HuH-7 (cell line): Measurements from ENCODE around the gene ZNF362.
"Not testable (repeated sequence)": the region's sequence is repeated elsewhere in the genome, so short reads cannot be mapped to it uniquely, and the experiment has no call there.

Source experiments
- DNase-seq: peaks from one replicate; pipeline ENCODE4 v3.0.0; 2011; ENCODE audit warnings: low spot score

ZNF362 gene

DNA sequence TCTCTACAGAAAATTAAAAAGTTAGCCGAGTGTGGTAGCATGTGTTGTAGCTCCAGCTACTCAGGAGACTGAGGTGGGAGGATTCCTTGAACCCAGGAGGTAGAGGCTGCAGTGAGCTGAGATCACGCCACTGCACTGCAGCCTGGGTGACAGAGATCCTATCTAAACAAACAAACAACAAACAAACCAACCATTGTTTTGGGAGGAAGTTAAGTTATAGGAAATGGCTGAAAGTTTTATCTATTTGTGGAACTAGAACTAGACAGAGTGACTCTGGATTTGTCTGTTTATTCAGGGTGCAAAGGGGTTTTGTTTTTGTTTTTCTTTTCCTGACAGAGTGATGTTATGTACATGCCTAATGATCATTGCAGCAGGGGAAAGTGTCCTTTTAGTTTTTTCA is 31.0 kb downstream of the ZNF362 start:
- DNase-seq, result no peak

GRCh38 chr1:33288976-33289857 is 32.9 kb downstream of the ZNF362 start:
- DNase-seq, result no peak

DNA sequence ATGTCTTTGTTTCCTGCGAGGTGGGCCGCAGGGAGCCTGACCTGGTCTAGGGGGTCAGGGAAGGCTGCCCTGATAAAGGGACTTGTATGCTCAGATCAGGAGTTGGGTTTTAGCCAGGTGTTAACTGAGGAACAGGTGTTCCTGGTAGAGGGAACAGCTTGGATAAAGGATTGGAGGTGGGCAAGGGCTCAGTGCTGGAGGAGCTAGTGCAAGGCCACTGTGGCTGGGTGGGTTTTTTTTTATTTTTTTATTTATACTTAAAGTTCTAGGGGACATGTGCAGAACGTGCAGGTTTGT is 33.5 kb downstream of the ZNF362 start:
- no peak for DNase-seq

GRCh38 chr1:33290615-33291014 is 34.3 kb downstream of the ZNF362 start:
- DNase-seq, result not testable (repeated sequence)

GRCh38 chr1:33292726-33293340 is 36.5 kb downstream of the ZNF362 start:
- DNase-seq, result no peak

GRCh38 chr1:33294071-33295010 is 38.0 kb downstream of the ZNF362 start:
- DNase-seq, result no peak

DNA sequence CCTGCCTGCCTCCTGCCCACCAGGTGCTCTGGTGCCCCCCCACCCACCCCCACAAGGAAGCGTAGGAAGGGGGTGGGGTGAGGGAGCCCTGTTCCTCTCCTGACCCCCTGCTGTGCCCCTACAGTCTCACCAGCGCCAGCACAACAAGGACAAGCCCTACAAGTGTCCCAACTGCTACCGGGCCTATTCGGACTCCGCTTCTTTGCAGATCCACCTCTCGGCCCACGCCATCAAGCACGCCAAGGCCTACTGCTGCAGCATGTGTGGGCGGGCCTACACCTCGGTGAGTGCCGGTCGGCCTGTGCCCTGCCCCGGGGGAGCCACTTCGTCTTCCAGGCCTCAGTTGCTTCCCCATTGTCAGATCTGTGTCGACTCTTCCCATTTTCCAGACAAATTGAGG is 38.7 kb downstream of the ZNF362 start:
- no peak for DNase-seq

GRCh38 chr1:33295450-33296081 is 39.3 kb downstream of the ZNF362 start:
- DNase-seq, result peak; percentile 91

DNA sequence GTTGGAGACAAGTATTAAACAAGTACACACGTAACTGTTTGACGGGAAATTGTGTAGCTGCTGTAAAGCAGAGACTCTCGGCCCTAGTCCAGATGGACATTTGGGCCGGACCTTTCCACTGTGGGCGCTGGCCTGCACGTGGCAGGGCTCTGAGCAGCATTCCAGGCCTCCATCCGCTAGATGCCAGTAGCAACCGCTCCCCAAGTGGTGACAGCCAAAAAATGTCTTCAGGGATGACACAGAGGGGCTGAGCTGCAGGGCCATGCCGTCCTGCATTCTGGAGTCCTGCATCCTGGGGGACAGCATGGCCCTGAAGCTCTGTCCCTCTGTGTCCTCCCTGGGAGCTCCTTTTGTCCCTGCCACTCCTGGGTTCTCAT is 39.8 kb downstream of the ZNF362 start:
- DNase-seq, result no peak

- no peak for DNase-seq
These were observed 40.5 kb downstream of the ZNF362 start for GRCh38 chr1:33296824-33297223.

GRCh38 chr1:33297911-33298622 is 41.8 kb downstream of the ZNF362 start:
- no peak for DNase-seq

GRCh38 chr1:33298623-33299277 is 42.5 kb downstream of the ZNF362 start:
- peak; percentile 84 for DNase-seq

DNA sequence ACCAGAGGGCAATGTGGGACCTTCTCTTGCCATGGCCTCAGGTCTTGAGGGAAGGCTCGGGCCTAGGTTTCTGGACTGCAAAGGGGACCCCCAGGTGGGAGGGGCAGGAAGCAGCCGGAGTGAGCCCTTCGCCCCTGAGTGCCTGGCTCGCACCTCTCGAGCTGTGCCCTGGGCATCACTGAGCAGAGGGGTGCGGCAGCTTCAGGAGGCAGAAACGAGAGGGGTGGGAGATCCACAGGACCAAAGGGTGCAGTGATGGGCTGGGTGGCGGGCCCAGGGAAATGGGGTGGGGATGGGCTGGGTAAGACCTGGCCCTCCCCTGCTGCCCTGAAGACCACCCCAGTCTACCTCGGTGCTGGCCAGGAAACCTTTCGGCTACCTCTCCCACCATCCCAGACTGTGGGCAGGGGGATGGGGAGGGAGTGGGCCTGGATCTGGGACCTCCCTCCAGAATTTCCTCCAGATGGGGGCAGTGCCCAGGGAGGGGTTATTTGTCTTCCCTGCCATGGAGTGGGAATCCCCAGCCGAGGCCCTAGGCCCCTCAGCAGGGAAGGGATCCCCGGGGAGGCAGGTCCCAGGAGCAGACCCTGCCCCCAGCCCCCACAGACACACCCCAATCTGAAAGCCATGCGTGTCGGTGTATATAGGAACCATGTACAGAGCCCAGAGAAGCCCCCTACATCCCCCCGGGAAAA is 43.3 kb downstream of the ZNF362 start:
- no peak for DNase-seq

DNA sequence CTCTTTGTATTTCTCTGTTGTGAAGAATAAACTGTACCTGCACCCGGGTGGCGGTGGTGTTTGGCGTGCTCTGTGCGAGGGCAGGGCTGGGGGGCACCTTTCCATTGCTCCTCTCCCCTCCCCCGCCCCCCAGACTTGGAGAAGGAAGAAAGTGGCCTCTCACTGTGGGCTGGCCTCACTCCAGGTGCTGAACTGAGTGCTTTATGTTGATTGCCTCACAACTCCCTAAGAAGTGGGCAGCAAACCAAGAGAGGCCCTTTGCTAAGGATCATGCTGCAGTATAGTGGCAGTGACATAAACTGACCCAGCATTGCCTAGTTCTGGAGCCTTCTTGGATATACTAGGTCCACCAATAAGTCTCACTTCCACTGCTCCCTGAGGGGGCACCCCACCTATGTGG is 44.4 kb downstream of the ZNF362 start:
- DNase-seq, result no peak

DNA sequence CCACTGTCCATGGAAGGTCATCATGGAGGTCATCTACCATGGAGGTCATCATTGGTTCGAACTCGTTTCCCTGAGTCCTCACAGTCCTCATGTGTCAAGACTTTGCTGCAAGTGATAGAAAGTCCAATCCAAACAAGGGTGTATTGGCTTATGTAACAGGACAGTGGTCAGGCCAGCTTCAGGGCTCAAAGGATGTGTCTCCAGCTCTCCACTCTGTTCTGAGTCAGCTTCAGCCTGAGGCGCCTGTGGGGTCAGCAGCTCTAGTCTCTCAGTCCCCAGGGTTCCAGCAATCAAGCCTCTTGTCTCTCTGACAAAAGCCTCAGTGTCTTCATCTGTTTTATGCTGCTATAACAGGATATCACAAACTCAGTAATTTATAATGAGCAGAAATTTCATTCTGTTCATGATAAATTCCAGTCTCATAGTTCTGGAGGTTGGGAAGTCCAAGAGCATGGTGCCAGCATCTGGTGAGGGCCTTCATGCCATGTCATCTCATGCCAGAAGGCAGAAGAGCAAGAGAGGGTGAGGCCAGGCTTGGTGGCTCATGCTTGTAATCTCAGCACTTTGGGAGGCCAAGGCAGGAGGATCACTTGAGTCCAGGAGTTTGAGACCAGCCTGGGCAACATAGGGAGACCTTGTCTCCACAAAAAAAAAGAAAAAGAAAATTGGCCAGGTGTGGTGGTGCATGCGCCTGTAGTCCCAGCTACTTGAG is 45.1 kb downstream of the ZNF362 start:
- no peak for DNase-seq

- DNase-seq, result no peak
These were observed 46.0 kb downstream of the ZNF362 start for GRCh38 chr1:33302325-33302724.

DNA sequence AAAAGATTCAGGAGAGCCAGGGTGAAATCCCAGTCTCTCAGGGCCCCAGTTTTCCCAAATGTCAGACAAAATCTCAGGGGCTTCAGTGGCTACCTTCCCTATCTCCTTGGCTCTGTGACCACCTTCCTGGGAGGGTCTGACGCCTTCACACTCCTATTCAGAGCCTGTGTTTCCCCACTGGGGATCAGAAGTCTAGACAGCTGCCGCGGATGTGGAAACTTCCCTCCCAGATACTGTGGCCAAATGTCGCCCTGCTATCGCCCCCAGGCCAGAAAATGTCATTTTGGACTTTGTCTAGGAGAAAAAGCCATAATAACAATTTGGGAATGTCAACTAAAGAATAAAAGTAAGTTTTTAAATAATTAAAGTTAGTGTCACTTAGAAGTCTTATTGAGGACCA is 48.7 kb downstream of the ZNF362 start:
- no peak for DNase-seq

GRCh38 chr1:33305816-33306652 is 49.7 kb downstream of the ZNF362 start:
- no peak for DNase-seq
